BJ (cell line): ENCODE results near the gene ALDH1L1. TPM values are rescaled to one million over a fixed set of nuclear protein-coding genes. Genes with fewer than 3 reads are reported as not detected.

ENCODE experiments used
- CTCF ChIA-PET: fragments of 350-600 bp; formaldehyde crosslinking; extraction: SDS; loops from one replicate; lab custom pipeline; 2021; ENCODE audit warnings: antibody characterized with exemption, inconsistent platforms; lab: Yijun Ruan, JAX
- POLR2A ChIA-PET: fragments of 300-600 bp; sonication (Branson Sonifier 250); formaldehyde crosslinking; extraction: SDS; loops from one replicate; lab custom pipeline; 2021; ENCODE audit warnings: antibody characterized with exemption; lab: Charles Lee
- DNase-seq: peaks from one replicate; pipeline ENCODE4 v3.0.0-alpha.2; 2011; ENCODE audit warnings: low read depth
- H3K27me3 ChIP-seq: 2 replicates; pipeline ENCODE4 v1.6.0; 2011; ENCODE audit warnings: low read length; ENCODE audit not compliant: control insufficient read depth, insufficient read depth
- H3K36me3 ChIP-seq: 2 replicates; pipeline ENCODE4 v1.5.1; 2011; ENCODE audit warnings: low read length; ENCODE audit not compliant: control insufficient read depth, insufficient read depth
- H3K4me3 ChIP-seq: 2 replicates; pipeline ENCODE4 v1.5.1; 2011; ENCODE audit warnings: low read depth, mild to moderate bottlenecking, control low read depth, low read length
- CTCF ChIP-seq: IDR thresholded peaks from 2 replicates; pipeline ENCODE4 v1.5.1; 2011; ENCODE audit warnings: low read depth, mild to moderate bottlenecking, control low read depth, inconsistent platforms, low read length, moderate library complexity; ENCODE audit not compliant: insufficient read depth
- polyA plus RNA-seq: library from polyadenylated mRNA; depleted of rRNA; stranded (reverse); fragments of >200 nt; gene quantifications from 2 replicates; pipeline ENCODE4 v1.2.3, GENCODE V29; 2011

The ALDH1L1 gene
- polyA plus RNA-seq, 1 experiment, result 0.37 TPM

- no peak for DNase-seq
- ChIA-PET CTCF (no interaction called here), POLR2A (no interaction called here)
- Histone ChIP-seq H3K27me3 (no peaks in the 10 kb centered on the region), H3K36me3 (no peaks in the 10 kb centered on the region), H3K4me3 (no peak overlapping the region)
- no peak for TF ChIP-seq CTCF
Measured at GRCh38 chr3:126106336-126107202, 73.8 kb downstream of the ALDH1L1 start.

- CTCF ChIA-PET, result no interaction called here
Measured at GRCh38 chr3:126105691-126106187, 74.6 kb downstream of the ALDH1L1 start.

GRCh38 chr3:126104742-126105605 is 75.4 kb downstream of the ALDH1L1 start:
- H3K4me3 ChIP-seq, result no peak overlapping the region
- no peaks in the 10 kb centered on the region for H3K27me3 ChIP-seq
- no peaks in the 10 kb centered on the region for H3K36me3 ChIP-seq
- ChIA-PET CTCF (no interaction called here), POLR2A (no interaction called here)
- no peak for TF ChIP-seq CTCF
- no peak for DNase-seq

More at GRCh38 chr3:126105691-126106187, 74.6 kb downstream of the ALDH1L1 start:
- Histone ChIP-seq H3K36me3 (no peaks in the 10 kb centered on the region), H3K4me3 (no peak overlapping the region), H3K27me3 (no peaks in the 10 kb centered on the region)
- no peak for TF ChIP-seq CTCF
- POLR2A ChIA-PET, result no interaction called here
- no peak for DNase-seq

- no peak for TF ChIP-seq CTCF
- no peak overlapping the region for H3K4me3 ChIP-seq
- ChIA-PET CTCF (interaction anchor here (0.7 to 2.3 kb wide), 2 partner anchors 15 to 29 kb away, joined by 3 to 7 read pairs; no protein-coding TSS in a partner anchor), POLR2A (no interaction called here)
- no peaks in the 10 kb centered on the region for H3K27me3 ChIP-seq
- DNase-seq, result no peak
- H3K36me3 ChIP-seq, result no peaks in the 10 kb centered on the region
Measured at GRCh38 chr3:126104028-126104635, 76.3 kb downstream of the ALDH1L1 start.
